Urothelium cell line (cell line): Measurements from ENCODE around the gene COLQ.
"Not testable (repeated sequence)": the region's sequence is repeated elsewhere in the genome, so short reads cannot be mapped to it uniquely, and the experiment has no call there.

Experiments used
- DNase-seq: peaks from one replicate; pipeline ENCODE4 v3.0.0; 2011; ENCODE audit warnings: low spot score, mixed read lengths
- FAIRE-seq: peaks from 2 replicates; lab custom pipeline; 2011; peaks lifted over from hg19 to GRCh38; lab: Jason Lieb, UNC

Gene COLQ

DNA sequence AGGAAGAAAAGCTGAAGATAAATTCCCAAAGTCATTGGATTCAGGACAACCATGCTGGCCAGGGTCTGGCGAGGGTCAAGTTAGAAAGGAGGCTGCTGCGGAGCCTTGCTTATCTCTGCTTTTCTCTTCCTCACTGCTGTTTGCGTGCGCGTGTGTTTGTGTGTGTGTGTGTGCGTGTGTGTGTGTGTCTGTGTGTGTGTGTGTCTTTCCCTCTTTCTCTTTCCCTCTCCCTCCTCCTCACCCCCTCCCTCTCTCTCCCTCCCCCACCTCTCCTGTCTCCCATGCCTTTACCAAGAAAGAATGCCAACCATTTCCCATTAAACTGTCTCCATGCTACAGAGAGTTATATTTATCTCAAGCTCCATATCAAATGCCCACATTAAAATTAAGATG, at the start of gene COLQ:
Gene COLQ (minus strand): TSS at position 134 of the 393 bp plus-strand sequence. CDS start 81 bp downstream, at position 53.
- DNase-seq: no peak

DNA sequence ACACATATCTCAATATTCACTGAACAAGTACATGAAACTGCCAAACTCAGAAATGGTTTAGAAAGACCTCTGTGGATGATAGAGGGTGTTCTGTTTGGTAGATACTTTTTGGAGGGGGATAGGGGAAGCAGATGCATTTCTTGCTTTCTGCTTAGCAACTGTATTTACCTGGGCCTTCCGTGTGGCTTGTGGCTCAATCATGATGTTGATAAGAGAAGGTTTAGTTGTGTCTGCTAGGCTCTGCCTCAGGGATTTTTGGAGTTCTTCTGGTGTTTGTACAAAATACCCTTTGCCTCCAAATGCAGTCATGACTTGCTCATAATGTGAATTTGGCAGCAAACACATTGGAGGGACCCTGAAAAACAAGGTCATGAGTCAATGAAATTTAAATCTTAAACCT, 41.7 kb upstream of the COLQ start:
- no peak for FAIRE-seq

More for the DNA sequence above, at the start of gene COLQ:
- no peak for FAIRE-seq

DNA sequence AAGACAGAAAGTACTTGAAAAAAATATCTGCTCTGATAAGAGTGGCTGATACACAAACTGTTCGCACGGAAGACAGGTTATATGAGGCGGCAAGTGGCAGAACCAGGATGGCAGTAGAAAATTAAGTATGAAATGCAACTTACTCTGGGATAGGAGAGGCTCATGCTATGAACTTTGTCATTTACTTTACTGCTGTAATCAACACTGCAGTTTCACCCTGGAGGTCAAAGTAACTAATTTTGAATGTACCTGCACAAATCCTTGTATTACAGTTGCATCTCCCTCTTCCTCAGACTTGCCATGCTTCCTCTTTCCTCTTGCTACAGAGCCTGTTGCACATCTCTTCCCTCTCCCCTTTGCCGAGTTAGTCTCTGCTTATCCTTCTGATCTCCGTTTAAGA, 41.1 kb upstream of the COLQ start:
- no peak for FAIRE-seq
- DNase-seq: no peak

More for the DNA sequence above, 41.7 kb upstream of the COLQ start:
- DNase-seq: no peak

DNA sequence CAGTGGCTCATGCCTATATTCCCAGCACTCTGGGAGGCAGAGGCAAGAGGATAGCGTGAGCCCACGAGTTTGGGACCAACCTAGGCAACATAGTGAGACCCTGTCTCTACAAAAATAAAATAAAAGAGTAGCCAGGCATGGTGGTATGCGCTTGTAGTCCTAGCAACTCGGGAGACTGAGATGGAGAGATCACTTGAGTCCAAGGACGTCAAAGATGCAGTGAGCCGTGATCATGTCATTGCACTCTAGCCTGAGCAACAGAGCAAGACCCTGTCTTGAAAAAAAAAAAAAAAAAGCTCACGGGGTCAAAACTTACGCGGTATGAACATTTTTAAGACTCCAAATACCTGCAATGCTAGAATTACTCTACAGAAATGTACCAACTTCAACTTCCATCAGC, 37.1 kb upstream of the COLQ start:
- DNase-seq (no peak), FAIRE-seq (no peak)

DNA sequence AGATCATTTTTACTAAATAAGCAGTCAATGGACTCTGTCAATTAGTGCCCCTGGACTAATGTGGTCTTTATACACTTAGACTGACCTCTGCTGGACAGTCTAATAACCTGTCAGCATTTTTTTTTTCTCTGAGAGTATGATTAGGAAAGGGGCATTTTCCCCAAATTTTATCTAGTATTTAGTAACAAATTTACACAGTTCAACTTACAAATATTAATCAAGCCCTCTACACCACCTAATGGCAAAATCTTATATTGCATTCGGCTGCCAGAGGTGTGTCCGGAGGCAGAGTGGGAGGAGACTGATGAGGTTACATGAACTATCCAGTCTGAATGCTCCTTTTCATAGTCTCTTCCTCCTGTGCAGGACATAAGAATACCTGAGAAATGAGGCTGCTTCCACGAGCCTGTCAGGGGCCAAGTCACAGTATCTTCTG, 36.0 kb upstream of the COLQ start:
- DNase-seq (peak; percentile 70), FAIRE-seq (no peak)

DNA sequence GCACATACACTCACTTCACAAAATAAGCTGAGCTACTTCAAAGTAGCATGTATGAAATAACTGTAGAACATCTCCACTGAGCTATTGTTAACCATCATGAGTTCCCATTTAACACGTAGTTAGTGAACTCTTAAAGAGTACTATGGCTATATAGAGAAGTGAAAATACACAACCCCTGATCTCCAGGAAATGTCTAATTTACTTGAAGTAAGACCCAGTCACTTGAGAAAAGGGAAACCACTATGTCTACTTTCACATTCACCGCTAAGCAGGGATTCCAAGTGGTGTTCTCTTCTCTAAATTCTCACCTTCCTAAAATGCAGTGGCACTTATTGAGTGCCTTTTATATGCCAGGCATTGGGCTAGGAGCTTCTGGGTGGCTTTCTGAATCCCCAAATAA, 35.0 kb upstream of the COLQ start:
- DNase-seq: no peak
- no peak for FAIRE-seq

DNA sequence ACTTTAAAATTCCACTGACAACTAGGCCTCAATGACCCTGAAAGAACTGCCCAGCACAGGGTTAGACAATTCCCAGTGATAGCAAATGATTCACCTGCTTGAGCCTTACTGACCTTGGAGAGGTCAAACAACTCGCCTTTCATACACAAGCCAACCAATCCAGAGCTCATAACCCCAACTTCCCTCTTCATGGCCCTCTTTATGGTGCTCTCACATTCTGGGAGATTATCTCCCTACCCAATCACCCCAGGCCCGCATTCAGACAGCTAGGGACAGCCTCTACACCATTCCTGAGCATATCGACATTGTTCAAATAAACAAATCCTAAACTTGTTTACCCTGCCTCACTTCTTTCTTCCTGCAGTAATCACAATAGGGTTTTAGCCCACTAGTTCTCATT, 32.2 kb upstream of the COLQ start:
- no peak for FAIRE-seq

DNA sequence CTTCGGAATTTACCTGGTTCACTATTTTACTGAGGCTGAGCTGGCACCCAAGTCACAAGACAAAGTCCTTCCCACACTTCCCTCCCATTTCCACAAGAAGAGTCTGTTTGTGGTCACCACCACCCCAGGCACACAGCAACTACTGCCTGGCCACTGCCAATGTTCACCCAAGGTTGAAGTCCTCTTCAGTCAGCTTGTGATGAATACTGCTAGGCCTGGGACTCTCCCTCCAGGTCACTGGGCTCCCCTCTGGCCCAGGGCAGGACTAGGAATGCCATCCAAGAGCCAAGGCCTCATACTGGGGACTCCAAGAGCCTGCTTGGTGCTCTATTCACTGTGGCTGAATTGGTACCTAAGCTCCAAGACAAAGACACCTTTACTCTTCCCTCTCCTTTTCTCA, 30.4 kb upstream of the COLQ start:
- DNase-seq: no peak
- FAIRE-seq: no peak

More for the DNA sequence above, 32.2 kb upstream of the COLQ start:
- DNase-seq: no peak

DNA sequence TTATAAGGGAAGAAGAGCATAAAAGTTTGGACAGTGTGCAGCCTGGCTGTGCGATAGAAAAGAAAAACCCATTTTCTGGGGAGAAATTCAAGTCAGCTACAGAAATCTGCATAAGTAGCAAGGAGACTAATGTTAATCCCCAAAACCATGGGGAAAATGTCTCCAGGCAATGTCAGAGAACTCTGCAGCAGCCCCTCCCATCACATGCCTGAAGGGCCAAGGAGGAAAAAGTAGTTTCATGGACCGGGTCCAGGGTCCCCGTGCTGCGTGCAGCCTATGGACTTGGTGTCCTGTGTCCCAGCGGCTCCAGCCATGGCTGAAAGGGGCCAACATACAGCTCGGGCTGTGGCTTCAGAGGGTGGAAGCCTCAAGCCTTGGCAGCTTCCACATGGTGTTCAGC, 28.3 kb upstream of the COLQ start:
- no peak for FAIRE-seq

DNA sequence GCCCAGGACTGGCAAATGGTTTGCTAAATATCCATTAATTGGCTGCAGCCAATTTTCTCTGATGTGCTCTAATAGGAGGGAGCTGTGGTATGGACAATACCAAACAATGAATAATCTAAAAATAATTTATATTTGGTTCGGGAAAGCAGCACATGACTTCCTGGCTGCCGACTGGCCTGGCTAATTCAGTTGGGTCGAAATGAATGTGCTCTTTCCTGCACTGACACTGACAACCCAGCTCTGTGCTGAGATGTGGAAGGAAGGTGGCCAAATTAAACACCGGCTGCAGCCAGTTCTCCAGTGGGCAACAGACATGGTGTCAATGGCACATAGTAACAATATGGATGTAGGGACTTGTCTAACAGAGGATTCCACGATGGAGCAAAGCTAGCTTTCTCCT, 21.1 kb upstream of the COLQ start:
- DNase-seq (no peak), FAIRE-seq (no peak)

More for the DNA sequence above, 28.3 kb upstream of the COLQ start:
- no peak for DNase-seq

DNA sequence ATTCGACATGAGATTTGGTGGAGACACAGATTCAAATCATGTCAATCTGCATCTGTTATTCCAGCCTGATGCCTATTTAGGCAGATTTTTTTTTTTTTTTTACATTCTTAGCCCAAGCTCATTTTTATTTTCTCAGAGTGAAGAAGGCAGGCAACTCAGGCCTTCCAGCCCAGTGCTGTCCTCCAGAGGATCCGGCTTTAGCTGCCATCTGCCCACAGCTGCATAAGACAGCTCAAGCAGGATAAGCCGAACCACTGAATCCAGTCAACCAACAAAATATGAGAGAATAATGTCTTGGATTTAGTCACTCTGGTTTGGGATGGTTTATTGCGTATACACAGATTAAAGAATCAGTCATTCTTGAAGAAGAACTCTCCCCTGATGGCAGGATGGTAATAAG, 19.9 kb upstream of the COLQ start:
- FAIRE-seq: no peak
- DNase-seq: no peak

DNA sequence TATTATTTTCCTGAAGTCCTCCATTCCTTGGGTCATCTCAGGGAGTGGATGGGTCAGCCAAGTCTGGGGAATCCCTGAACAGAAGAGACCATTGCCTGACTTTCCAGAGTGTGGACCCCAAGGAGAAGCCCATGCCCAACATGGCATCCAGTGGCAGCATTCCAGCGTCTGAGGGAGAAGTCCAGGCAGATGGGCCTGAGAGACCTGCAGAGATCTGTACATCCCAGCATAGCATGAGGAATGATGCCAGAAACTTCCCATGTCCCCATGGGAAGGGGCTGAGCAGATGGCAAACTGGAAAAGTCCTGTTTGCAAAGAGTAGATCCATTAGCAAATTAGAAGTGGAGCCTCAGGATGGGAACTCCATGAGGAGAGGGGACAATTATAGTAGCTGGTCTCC, 17.6 kb upstream of the COLQ start:
- DNase-seq: no peak

DNA sequence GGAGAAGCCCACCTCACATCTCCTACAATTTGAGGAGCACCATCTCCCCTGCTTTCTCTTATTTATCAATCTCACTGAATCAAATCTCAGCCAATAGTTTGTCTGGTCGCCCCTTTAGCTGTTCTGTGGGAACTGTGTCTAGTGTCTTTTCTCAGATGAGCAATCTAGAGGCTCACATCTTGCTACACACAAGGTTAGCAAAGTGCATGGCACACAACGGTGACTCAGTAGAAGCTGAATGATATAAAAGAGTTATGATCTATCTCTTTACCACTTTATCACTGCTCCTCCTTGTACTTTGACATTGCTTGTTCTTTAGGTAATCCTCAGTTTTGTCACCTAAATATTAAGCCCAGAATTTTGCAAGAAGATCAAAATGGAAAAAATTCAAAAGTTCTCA, 16.8 kb upstream of the COLQ start:
- DNase-seq (no peak), FAIRE-seq (no peak)

More for the DNA sequence above, 17.6 kb upstream of the COLQ start:
- FAIRE-seq: no peak

DNA sequence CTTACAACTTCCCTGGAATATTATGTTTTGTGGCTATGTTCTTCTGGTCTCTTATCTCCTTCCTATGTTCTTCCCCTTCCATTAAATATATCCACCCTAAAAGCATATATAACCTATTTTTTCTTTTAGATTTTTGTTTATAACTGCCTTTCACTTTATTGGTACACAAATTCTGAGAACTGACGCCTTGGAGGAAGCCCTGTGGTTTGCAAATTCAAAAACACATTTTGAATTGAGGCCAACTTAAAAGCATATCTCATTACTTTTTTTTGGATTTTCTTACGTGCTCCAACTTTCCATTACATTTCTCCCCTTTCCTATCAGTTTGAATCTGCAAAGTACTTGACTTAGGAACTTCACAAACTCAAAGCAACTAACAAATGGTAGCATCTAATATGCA, 15.3 kb upstream of the COLQ start:
- DNase-seq: no peak
- no peak for FAIRE-seq

DNA sequence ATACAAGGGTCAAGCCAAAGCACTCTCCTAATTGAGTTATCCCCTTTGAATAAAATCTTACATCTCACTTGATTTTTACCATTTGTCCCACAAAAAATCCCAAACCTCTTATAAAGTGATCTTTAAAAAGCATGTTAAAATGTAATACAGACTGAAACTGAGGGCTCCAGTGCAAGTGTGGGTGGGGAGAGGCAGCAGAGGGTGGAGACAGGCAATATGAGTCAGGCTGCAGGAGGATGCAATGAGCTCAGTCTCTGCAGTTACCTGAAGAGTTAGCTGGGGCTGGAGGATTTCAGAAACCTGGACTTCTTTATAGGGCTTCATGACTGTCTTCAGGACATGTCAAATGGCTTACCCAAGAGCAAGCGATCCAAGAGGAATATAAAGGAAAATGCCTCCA, 14.2 kb upstream of the COLQ start:
- DNase-seq (no peak), FAIRE-seq (no peak)

DNA sequence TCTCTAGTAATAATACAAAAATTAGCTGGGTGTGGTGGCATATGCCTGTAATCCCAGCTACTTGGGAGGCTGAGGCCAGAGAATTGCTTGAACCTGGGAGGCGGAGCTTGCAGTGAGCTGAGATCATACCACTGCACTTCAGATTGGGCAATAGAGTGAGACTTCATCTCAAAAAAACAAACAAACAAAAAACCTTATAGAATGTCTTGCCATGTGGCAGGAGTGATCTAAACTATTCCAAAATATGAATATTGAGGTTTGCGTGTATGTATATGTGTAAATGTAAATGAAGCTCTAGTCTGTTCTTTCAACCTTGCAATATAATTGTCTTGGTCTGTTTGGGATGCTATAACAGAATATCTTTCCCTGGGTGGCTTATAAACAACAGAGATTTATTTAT, 11.1 kb upstream of the COLQ start:
- FAIRE-seq, DNase-seq: not testable (repeated sequence)

DNA sequence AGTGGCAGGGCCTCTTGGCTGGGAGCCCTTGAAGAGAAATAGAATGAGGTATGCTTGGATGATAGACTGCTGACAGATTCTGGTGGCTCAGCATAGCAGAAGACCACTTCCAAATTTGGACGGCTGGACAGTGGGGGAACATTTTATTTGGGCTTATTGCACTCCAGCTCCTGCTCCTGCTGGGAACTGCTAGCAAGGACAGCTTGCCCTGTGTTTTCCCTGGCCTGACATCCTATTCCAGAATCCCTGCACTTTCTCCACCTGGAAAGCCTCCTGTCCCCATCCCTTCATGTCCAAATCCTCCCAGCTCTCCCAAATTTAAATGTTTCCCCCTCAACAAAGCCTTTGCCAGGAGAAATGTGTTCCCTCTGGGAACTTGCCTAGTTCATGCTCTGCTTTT, 9.8 kb upstream of the COLQ start:
- FAIRE-seq (no peak), DNase-seq (no peak)

DNA sequence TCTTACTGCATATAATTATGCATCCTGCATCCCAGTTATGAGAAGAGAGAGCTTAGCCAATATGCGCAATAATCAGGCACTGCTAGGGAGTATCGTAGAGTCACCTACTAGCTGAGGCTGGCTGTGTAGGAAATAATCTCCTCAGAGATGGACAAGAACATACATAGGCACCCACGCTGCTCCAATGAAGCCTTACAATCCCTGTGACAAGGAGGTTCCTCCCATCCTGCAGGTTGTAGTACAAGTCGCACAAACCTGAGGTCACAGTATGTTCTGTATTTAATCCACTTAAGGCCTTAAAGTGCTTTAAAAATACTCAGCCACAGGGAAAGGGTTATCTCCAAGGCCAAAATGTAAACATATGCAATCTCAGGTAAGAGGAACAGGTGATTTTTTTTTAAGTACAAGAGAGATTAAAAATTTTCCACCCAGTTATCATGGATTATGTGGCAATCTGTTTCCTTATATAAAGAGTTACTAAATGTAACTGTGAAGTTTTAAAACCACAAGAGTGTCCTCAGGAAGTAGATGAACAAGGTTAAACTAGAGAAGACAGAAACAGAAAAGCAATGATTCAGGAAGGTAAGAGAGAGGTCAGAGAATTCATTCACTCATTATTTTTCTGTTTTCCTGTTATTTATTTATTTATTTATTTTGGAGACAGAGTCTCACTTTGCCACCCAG, 7.5 kb upstream of the COLQ start:
- FAIRE-seq (no peak), DNase-seq (no peak)

DNA sequence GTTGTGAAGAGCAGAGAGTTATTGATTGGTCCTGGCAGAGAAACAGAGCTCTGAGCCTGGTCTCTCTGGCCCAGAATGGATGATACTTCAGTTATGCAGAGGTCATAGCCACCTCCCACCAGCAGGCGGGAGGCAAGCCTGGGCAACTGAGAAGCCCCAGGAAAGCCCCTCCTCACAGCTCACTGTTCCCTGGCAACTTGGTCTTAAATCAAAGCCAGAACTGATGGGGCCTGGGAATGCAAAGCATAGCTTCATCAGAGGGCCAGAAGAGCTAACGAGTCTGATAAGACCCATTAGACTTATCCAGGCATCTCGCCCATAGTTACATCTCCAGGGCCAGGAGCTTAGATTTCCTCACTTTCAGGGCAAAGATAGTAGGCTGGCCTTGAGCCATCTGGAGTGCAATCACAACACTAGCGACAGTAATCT, 5.5 kb upstream of the COLQ start:
- FAIRE-seq: no peak
- peak; percentile 37 for DNase-seq

DNA sequence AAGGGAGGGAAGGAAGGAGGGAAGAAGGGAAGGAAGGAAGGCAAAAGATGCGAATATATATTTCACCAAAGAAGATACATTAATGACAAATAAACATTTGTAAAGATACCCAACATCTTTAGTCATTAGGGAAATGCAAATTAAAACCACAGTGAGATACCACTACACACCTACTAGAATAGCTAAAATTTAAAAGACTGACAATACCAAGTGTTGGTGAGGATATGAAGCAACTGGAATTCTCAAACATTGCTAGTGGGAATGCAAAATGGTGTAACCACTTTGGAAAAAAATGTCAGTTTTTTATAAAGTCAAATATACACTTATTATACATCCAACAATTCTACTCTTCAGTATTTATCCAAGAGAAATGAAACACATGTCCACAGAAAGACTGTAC, 4.3 kb upstream of the COLQ start:
- no peak for FAIRE-seq

DNA sequence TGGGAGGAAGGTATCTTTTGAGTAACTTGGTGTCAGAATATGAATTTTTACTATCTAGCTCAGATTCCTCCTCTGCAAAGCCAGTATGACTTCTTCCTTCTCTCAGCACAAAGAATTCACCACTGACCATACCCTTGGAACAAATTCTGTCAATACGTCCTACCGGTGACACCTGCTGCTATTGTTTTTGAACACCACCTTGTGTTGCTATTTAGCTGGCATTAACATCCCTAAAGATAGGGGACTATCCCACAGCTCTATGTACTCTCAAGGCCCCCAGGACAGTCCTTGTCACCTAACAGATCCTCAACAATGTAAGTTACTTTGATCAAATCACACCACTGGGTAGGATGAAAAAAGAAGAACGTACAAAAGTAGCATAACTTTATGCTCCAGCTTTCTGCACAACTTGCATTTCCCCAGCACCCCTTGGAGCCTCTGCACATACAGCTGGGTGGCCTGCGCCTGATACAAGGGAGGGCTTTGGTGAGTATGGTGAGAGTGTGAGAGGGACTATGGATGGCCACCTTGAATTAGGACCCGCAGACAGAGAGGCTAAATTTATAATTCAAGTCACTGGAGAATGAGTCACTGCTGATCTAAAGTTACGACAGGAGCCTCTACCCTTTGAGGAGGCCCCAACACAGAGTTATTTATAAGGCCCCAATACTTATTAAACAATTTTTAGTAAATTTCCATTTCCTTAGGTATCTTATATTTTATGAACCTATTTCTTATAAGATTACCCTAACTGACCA, 2.3 kb upstream of the COLQ start:
- DNase-seq: no peak
- FAIRE-seq: no peak

More for the DNA sequence above, 4.3 kb upstream of the COLQ start:
- no peak for DNase-seq

DNA sequence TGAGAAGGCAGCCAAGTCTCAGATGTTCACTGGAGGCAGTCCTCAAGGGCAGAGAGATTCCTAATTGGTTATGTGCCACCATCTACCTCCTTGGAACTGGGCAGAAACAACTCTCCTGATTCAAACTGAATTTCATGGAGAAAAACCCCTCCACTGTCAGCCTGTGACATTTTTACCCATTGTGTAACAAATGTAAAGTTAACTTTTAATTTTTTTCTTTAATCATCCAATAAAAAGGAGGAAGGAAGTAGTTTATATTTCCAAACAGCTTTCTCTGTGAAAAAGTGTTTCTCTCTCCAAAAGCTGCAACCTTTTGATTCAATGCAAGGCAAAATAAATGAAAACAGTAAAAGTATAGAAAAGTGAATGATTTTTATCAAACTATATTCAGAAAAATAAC, 510 bp upstream of the COLQ start:
- DNase-seq: no peak
- FAIRE-seq: no peak
